ENCODE results near the gene THRB. TPM values are rescaled to one million over a fixed set of nuclear protein-coding genes. Genes with fewer than 3 reads are reported as not detected.

The THRB gene
- total and polyA plus RNA-seq, 8 donors, result 2.1 to 12.4 (median 7.8) TPM

DNA sequence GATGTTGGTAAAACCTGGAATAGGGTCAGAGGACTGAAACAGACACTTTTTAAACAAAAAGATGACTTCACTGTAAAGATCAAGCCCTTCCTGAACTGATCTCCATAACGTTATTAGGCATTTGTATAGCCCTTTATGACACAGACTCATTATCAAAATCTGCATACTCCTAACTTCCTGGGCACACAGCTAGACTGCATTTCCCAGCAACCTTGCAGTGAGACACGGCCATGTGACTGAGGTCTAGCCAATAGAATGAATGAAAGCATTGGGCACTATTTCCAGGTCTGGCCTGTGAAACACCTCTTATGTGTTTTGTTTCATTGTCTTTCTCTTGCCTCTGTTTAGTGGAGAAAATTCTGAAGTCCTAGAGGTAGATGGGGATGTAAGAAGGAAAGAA lies 279.1 kb downstream of the THRB start:
- H3K9me3 ChIP-seq, result no peaks in the 10 kb centered on the region
- H3K27ac ChIP-seq, result no peak overlapping the region
- H3K36me3 ChIP-seq, result no peaks in the 10 kb centered on the region
- intact Hi-C loops (cut with DNase I), result no loop called here
- no peak for FAIRE-seq
- WGBS, 2 donors, result 69 to 71% methylated on average over 2 of the region's 2 CpGs
- peaks cover 6 to 12% (median 10%) of the 10 kb centered on the region in 3 donors for H3K4me1 ChIP-seq
- ATAC-seq, result no peak
- TF ChIP-seq, protein P1, sequence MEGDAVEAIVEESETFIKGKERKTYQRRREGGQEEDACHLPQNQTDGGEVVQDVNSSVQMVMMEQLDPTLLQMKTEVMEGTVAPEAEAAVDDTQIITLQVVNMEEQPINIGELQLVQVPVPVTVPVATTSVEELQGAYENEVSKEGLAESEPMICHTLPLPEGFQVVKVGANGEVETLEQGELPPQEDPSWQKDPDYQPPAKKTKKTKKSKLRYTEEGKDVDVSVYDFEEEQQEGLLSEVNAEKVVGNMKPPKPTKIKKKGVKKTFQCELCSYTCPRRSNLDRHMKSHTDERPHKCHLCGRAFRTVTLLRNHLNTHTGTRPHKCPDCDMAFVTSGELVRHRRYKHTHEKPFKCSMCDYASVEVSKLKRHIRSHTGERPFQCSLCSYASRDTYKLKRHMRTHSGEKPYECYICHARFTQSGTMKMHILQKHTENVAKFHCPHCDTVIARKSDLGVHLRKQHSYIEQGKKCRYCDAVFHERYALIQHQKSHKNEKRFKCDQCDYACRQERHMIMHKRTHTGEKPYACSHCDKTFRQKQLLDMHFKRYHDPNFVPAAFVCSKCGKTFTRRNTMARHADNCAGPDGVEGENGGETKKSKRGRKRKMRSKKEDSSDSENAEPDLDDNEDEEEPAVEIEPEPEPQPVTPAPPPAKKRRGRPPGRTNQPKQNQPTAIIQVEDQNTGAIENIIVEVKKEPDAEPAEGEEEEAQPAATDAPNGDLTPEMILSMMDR (IDR thresholded peaks at IDR 0.05), result no peak
- H3K27me3 ChIP-seq, result no peaks in the 10 kb centered on the region
- H3K4me3 ChIP-seq, result no peak overlapping the region
- DNase-seq, result no peak

DNA sequence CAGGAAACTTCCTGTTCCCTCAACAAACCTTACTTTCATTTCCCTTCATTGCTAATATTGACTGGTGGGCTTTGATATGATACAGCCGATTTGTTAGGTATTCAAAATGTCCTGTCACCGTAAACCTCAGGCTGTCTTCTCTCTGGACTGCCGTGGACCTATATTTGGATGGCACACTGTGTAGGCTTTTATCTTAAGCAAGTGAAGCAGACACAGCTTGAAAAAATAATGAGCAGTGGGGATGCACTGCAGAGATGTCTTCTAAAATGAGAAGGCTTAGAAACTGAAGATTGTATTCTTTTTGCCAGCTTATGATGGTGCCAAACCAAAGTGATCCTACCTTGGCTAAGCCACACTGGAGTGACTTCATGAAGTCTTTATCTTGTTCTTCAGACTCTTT lies 283.3 kb downstream of the THRB start:
- H3K27me3 ChIP-seq, result no peaks in the 10 kb centered on the region
- H3K36me3 ChIP-seq, result no peaks in the 10 kb centered on the region
- H3K9me3 ChIP-seq, result no peaks in the 10 kb centered on the region
- ATAC-seq (no peak), DNase-seq (no peak), FAIRE-seq (no peak)
- TF ChIP-seq, protein P1 (IDR thresholded peaks at IDR 0.05), result no peak
- intact Hi-C loops (cut with DNase I), result no loop called here
- H3K27ac ChIP-seq, result no peak overlapping the region
- H3K4me3 ChIP-seq, result no peak overlapping the region
- peaks cover 6 to 12% (median 10%) of the 10 kb centered on the region in 3 donors for H3K4me1 ChIP-seq
- 91 to 93% methylated on average over 3 of the region's 3 CpGs for WGBS, 2 donors

DNA sequence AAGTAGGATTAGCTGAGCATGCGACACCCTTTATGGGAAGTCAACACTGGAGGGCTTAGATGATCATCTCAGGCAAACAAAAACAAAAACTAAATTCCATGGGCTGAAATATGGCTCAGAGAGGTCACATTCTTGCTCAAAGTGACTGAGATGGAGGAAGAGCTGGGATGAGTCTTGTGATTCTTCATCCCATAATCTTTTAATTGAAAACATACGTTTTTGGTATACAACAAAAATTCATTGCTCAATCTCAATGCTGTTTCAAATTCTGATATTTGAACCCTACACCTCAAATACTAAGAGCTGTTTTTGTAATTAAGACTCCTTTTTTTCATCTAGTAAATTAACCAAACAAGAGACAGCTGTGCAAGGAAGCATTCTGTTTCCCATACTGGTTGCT lies 292.6 kb downstream of the THRB start:
- H3K27ac ChIP-seq, result no peak overlapping the region
- no peaks in the 10 kb centered on the region for H3K36me3 ChIP-seq
- no peaks in the 10 kb centered on the region for H3K27me3 ChIP-seq
- no peaks in the 10 kb centered on the region for H3K4me1 ChIP-seq
- no peak for FAIRE-seq
- no peak overlapping the region for H3K4me3 ChIP-seq
- H3K9me3 ChIP-seq, result no peaks in the 10 kb centered on the region
- WGBS, 2 donors, result 83 to 95% methylated on average over 2 of the region's 2 CpGs
- TF ChIP-seq, protein P1 (IDR thresholded peaks at IDR 0.05), result no peak
- ATAC-seq, result no peak
- DNase-seq, result no peak
- intact Hi-C loops (cut with DNase I), result no loop called here

DNA sequence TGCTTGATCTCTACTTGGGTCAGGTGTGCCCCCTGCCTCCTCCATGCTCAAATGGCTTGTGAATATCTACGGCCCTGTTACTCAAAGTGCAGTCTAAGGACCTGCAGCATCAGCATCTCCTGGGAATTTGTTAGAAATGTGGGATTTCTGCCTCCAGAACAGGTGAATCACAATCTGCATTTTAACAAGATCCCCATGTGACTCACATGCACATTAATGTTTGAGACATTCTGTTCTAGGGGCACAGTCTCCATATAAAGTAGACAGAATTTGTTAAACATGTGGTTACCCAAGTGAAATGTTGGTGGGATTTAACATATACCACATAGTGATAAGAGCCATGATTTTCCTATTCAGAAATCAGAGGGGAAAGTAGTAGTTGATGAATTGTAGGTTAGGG lies 293.3 kb downstream of the THRB start:
- intact Hi-C loops (cut with DNase I), result no loop called here
- H3K27me3 ChIP-seq, result no peaks in the 10 kb centered on the region
- no peaks in the 10 kb centered on the region for H3K36me3 ChIP-seq
- no peak for ATAC-seq
- H3K4me3 ChIP-seq, result no peak overlapping the region
- no peak overlapping the region for H3K27ac ChIP-seq
- FAIRE-seq, result no peak
- H3K9me3 ChIP-seq, result no peaks in the 10 kb centered on the region
- WGBS, 2 donors, result 94 to 96% methylated on average over 1 of the region's 1 CpG
- TF ChIP-seq, protein P1 (IDR thresholded peaks at IDR 0.05), result no peak
- H3K4me1 ChIP-seq, result no peaks in the 10 kb centered on the region
- no peak for DNase-seq

DNA sequence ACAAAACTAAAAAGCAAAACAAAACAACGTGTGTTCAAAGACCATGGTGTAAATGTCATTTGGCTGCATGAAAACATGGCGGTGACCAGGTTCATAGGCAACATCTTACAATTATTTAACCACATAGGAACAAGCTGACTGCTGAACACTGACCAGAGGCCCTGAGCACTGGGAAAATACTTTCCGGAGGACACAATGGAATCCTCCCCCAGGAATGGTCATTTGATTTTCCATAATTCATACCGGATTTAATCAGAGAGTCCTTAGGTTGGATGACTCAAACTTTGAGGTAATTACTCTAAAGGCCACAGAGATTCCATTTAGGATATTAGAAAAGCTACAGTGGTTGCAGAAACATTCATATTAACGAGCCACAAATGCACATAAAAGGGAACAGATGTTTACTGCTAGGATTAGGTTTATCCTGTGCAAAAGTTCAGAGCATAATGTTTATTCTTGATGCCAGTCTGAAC lies 294.8 kb downstream of the THRB start:
- H3K27me3 ChIP-seq, result no peaks in the 10 kb centered on the region
- no peaks in the 10 kb centered on the region for H3K4me1 ChIP-seq
- no peaks in the 10 kb centered on the region for H3K9me3 ChIP-seq
- DNase-seq (no peak), ATAC-seq (peak in 1 of 4 donors; percentile 20), FAIRE-seq (no peak)
- H3K36me3 ChIP-seq, result no peaks in the 10 kb centered on the region
- TF ChIP-seq, protein P1 (IDR thresholded peaks at IDR 0.05), result no peak
- no peak overlapping the region for H3K27ac ChIP-seq
- intact Hi-C loops (cut with DNase I), result no loop called here
- H3K4me3 ChIP-seq, result no peak overlapping the region
- 84 to 88% methylated on average over 5 of the region's 5 CpGs for WGBS, 2 donors
